GM19452 (cell line): ENCODE data around the gene BICRA.
"Not testable (repeated sequence)": the region's sequence is repeated elsewhere in the genome, so short reads cannot be mapped to it uniquely, and the experiment has no call there.

ENCODE experiments used
- ATAC-seq: cut with Tn5 transposase; IDR thresholded peaks from one replicate; pipeline ENCODE4 v1.9.1; 2021; ENCODE audit not compliant: unreplicated experiment

BICRA gene

GRCh38 chr19:47628078-47628771 lies 19.3 kb downstream of the BICRA start:
- ATAC-seq, result no peak

- ATAC-seq, result no peak
Measured at GRCh38 chr19:47630594-47630993, 21.7 kb downstream of the BICRA start.

GRCh38 chr19:47631681-47632446 lies 22.9 kb downstream of the BICRA start:
- ATAC-seq, result no peak

- no peak for ATAC-seq
Measured at GRCh38 chr19:47633517-47633916, 24.6 kb downstream of the BICRA start.

GRCh38 chr19:47633996-47634395 lies 25.1 kb downstream of the BICRA start:
- ATAC-seq, result no peak

GRCh38 chr19:47635152-47635754 lies 26.3 kb downstream of the BICRA start:
- not testable (repeated sequence) for ATAC-seq

GRCh38 chr19:47637550-47637949 lies 28.6 kb downstream of the BICRA start:
- ATAC-seq, result no peak

GRCh38 chr19:47641891-47642485 lies 33.1 kb downstream of the BICRA start:
- ATAC-seq, result no peak

- no peak for ATAC-seq
Measured at GRCh38 chr19:47643281-47643680, 34.3 kb downstream of the BICRA start.

- ATAC-seq, result no peak
Measured at GRCh38 chr19:47644199-47644598, 35.3 kb downstream of the BICRA start.

- no peak for ATAC-seq
Measured at GRCh38 chr19:47644743-47645482, 36.0 kb downstream of the BICRA start.

GRCh38 chr19:47646924-47647323 lies 38.0 kb downstream of the BICRA start:
- no peak for ATAC-seq

GRCh38 chr19:47649588-47649987 lies 40.7 kb downstream of the BICRA start:
- no peak for ATAC-seq

GRCh38 chr19:47650700-47651099 lies 41.8 kb downstream of the BICRA start:
- ATAC-seq, result no peak

GRCh38 chr19:47651132-47651531 lies 42.2 kb downstream of the BICRA start:
- no peak for ATAC-seq

GRCh38 chr19:47651691-47652090 lies 42.8 kb downstream of the BICRA start:
- no peak for ATAC-seq

GRCh38 chr19:47652285-47652684 lies 43.4 kb downstream of the BICRA start:
- ATAC-seq, result no peak

GRCh38 chr19:47653856-47654255 lies 44.9 kb downstream of the BICRA start:
- ATAC-seq, result no peak

- no peak for ATAC-seq
Measured at GRCh38 chr19:47657719-47658118, 48.8 kb downstream of the BICRA start.

GRCh38 chr19:47658431-47659348 lies 49.8 kb downstream of the BICRA start:
- ATAC-seq, result no peak
